DOHH2 (cell line): ENCODE measurements around the gene FZR1.

Source experiments
- CTCF ChIP-seq: fragments of 200-600 bp; sonication (generic); IDR thresholded peaks from one replicate; pipeline ENCODE4 v1.5.1; 2014; ENCODE audit warnings: antibody characterized with exemption, mild to moderate bottlenecking, low read depth, low read length; ENCODE audit not compliant: poor library complexity, severe bottlenecking
- EZH2phosphoT487 ChIP-seq: fragments of 200-600 bp; sonication (generic); IDR thresholded peaks from 2 replicates; pipeline ENCODE4 v1.6.1; 2017; ENCODE audit warnings: borderline replicate concordance, mild to moderate bottlenecking, antibody characterized with exemption, low read length, moderate library complexity, mixed read lengths

- TF ChIP-seq CTCF (no peak), EZH2phosphoT487 (no peak)
Observed at GRCh38 chr19:3513229-3514140, 7.4 kb downstream of the FZR1 start.
